AG09309 (cell line): ENCODE results near the gene CSTPP1.

Experiments used
- DNase-seq: peaks from one replicate; pipeline ENCODE4 v3.0.0-alpha.2; 2010; ENCODE audit warnings: low read depth
- H3K4me3 ChIP-seq: 2 replicates; pipeline ENCODE4 v1.5.1; 2011; ENCODE audit warnings: mild to moderate bottlenecking, low read depth, low read length, moderate library complexity; ENCODE audit not compliant: control insufficient read depth
- CTCF ChIP-seq: IDR thresholded peaks from 2 replicates; pipeline ENCODE4 v1.5.1; 2011; ENCODE audit warnings: mild to moderate bottlenecking, low read depth, low read length, inconsistent platforms; ENCODE audit not compliant: insufficient read depth, control insufficient read depth; ENCODE audit errors: missing control alignments

Gene CSTPP1

GRCh38 chr11:47060807-47061206 lies 124.2 kb downstream of the CSTPP1 start:
- no peak for TF ChIP-seq CTCF
- DNase-seq: no peak
- H3K4me3 ChIP-seq: no peak overlapping the region

GRCh38 chr11:47061429-47062178 lies 125.0 kb downstream of the CSTPP1 start:
- DNase-seq: no peak
- H3K4me3 ChIP-seq: no peak overlapping the region

GRCh38 chr11:47062736-47063135 lies 126.2 kb downstream of the CSTPP1 start:
- no peak for TF ChIP-seq CTCF
- no peak overlapping the region for H3K4me3 ChIP-seq
- no peak for DNase-seq

More at GRCh38 chr11:47061429-47062178, 125.0 kb downstream of the CSTPP1 start:
- no peak for TF ChIP-seq CTCF

- TF ChIP-seq CTCF: no peak
- no peak for DNase-seq
- H3K4me3 ChIP-seq: no peak overlapping the region
Measured at GRCh38 chr11:47067401-47067800, 130.8 kb downstream of the CSTPP1 start.

- H3K4me3 ChIP-seq: no peak overlapping the region
- DNase-seq: no peak
- no peak for TF ChIP-seq CTCF
Measured at GRCh38 chr11:47070769-47071168, 134.2 kb downstream of the CSTPP1 start.

GRCh38 chr11:47071341-47071740 lies 134.8 kb downstream of the CSTPP1 start:
- DNase-seq: no peak
- no peak for TF ChIP-seq CTCF
- no peak overlapping the region for H3K4me3 ChIP-seq

GRCh38 chr11:47071791-47072261 lies 135.3 kb downstream of the CSTPP1 start:
- H3K4me3 ChIP-seq: no peak overlapping the region
- DNase-seq: no peak
- TF ChIP-seq CTCF: no peak
